ENCODE data around the gene PPIL4. TPM values are rescaled to one million over a fixed set of nuclear protein-coding genes. Genes with fewer than 3 reads are reported as not detected.

PPIL4 gene
- total and polyA plus RNA-seq, 2 experiments from 2014 or later, result 35.1 to 47.3 TPM

DNA sequence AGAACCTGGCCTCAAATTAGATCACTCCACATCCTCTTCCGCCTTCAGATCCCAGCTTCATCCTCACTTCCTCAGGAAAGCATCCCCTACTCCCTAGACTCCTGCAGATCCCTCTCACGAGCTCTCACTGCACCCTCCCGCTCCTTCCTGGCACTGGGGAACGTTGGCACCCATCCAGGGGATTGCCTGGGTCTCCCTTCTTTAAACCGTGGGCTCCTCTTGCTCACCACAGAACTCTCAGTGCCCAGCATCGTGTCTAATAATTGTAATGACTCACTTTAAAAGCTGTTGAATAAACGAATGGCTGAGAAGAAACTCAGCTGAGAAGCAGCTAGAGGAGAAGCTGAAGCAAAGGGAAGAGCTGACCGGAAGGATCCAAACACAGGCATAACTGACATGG lies 81.4 kb downstream of the PPIL4 start (continued):
- TF ChIP-seq, protein P1, sequence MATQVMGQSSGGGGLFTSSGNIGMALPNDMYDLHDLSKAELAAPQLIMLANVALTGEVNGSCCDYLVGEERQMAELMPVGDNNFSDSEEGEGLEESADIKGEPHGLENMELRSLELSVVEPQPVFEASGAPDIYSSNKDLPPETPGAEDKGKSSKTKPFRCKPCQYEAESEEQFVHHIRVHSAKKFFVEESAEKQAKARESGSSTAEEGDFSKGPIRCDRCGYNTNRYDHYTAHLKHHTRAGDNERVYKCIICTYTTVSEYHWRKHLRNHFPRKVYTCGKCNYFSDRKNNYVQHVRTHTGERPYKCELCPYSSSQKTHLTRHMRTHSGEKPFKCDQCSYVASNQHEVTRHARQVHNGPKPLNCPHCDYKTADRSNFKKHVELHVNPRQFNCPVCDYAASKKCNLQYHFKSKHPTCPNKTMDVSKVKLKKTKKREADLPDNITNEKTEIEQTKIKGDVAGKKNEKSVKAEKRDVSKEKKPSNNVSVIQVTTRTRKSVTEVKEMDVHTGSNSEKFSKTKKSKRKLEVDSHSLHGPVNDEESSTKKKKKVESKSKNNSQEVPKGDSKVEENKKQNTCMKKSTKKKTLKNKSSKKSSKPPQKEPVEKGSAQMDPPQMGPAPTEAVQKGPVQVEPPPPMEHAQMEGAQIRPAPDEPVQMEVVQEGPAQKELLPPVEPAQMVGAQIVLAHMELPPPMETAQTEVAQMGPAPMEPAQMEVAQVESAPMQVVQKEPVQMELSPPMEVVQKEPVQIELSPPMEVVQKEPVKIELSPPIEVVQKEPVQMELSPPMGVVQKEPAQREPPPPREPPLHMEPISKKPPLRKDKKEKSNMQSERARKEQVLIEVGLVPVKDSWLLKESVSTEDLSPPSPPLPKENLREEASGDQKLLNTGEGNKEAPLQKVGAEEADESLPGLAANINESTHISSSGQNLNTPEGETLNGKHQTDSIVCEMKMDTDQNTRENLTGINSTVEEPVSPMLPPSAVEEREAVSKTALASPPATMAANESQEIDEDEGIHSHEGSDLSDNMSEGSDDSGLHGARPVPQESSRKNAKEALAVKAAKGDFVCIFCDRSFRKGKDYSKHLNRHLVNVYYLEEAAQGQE (IDR thresholded peaks at IDR 0.05; ENCODE audit: unreplicated experiment), result no peak

DNA sequence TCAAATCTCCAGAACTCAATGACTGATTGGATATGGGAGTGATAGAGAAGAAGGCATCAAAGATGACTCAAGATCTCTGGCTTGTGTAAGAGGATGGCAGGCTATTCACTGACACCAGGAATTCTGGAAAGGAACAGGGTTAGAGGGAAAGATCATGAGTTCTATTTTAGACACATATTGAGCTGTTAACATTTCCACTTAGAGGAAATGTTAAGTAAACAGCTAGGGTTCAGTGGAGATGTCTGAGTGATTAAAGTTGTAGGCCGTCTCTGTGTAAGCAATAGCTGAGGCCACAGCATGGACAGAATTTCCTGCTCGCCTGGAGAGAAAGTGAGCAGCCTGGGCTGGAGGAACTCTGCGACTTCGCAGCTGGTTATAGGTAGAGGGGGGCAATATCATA lies 82.1 kb downstream of the PPIL4 start:
- ATAC-seq, result no peak
- H3K27me3 ChIP-seq (ENCODE audit: insufficient read depth), result no peaks in the 10 kb centered on the region
- Mint-ChIP-seq H3K27ac (no peak overlapping the region), H3K4me3 (no peak overlapping the region), H3K27me3 (ENCODE audit: insufficient read depth, low read depth, poor library complexity) (peaks cover 8% of the 10 kb centered on the region), H3K4me1 (no peaks in the 10 kb centered on the region), H3K9me3 (no peaks in the 10 kb centered on the region), H3K36me3 (ENCODE audit: low read depth) (no peaks in the 10 kb centered on the region)
- no peaks in the 10 kb centered on the region for H3K36me3 ChIP-seq (ENCODE audit: insufficient read depth)
- no peaks in the 10 kb centered on the region for H3K9me2 ChIP-seq (ENCODE audit: insufficient read depth)
- H3K4me3 ChIP-seq, result no peak overlapping the region
- no peak for DNase-seq (ENCODE audit: low spot score)
- H3K79me2 ChIP-seq (replicated peaks; ENCODE audit: insufficient read depth), result no peaks in the 10 kb centered on the region
- no peaks in the 10 kb centered on the region for H4K20me1 ChIP-seq (replicated peaks; ENCODE audit: insufficient read depth)
- H2AFZ ChIP-seq, result no peak overlapping the region
- no peak overlapping the region for H3K4me2 ChIP-seq
- no peaks in the 10 kb centered on the region for H3K4me1 ChIP-seq (ENCODE audit: insufficient read depth)
- H3K27ac ChIP-seq (ENCODE audit: low read depth), result no peak overlapping the region
- no peaks in the 10 kb centered on the region for H3F3A ChIP-seq (replicated peaks; ENCODE audit: low read depth)
- TF ChIP-seq, protein P1 (IDR thresholded peaks at IDR 0.05; ENCODE audit: unreplicated experiment), result no peak
- TF ChIP-seq ZNF114 (CRISPR knock-in tag; IDR thresholded peaks at IDR 0.05), result no peak
- TF ChIP-seq, protein P2, sequence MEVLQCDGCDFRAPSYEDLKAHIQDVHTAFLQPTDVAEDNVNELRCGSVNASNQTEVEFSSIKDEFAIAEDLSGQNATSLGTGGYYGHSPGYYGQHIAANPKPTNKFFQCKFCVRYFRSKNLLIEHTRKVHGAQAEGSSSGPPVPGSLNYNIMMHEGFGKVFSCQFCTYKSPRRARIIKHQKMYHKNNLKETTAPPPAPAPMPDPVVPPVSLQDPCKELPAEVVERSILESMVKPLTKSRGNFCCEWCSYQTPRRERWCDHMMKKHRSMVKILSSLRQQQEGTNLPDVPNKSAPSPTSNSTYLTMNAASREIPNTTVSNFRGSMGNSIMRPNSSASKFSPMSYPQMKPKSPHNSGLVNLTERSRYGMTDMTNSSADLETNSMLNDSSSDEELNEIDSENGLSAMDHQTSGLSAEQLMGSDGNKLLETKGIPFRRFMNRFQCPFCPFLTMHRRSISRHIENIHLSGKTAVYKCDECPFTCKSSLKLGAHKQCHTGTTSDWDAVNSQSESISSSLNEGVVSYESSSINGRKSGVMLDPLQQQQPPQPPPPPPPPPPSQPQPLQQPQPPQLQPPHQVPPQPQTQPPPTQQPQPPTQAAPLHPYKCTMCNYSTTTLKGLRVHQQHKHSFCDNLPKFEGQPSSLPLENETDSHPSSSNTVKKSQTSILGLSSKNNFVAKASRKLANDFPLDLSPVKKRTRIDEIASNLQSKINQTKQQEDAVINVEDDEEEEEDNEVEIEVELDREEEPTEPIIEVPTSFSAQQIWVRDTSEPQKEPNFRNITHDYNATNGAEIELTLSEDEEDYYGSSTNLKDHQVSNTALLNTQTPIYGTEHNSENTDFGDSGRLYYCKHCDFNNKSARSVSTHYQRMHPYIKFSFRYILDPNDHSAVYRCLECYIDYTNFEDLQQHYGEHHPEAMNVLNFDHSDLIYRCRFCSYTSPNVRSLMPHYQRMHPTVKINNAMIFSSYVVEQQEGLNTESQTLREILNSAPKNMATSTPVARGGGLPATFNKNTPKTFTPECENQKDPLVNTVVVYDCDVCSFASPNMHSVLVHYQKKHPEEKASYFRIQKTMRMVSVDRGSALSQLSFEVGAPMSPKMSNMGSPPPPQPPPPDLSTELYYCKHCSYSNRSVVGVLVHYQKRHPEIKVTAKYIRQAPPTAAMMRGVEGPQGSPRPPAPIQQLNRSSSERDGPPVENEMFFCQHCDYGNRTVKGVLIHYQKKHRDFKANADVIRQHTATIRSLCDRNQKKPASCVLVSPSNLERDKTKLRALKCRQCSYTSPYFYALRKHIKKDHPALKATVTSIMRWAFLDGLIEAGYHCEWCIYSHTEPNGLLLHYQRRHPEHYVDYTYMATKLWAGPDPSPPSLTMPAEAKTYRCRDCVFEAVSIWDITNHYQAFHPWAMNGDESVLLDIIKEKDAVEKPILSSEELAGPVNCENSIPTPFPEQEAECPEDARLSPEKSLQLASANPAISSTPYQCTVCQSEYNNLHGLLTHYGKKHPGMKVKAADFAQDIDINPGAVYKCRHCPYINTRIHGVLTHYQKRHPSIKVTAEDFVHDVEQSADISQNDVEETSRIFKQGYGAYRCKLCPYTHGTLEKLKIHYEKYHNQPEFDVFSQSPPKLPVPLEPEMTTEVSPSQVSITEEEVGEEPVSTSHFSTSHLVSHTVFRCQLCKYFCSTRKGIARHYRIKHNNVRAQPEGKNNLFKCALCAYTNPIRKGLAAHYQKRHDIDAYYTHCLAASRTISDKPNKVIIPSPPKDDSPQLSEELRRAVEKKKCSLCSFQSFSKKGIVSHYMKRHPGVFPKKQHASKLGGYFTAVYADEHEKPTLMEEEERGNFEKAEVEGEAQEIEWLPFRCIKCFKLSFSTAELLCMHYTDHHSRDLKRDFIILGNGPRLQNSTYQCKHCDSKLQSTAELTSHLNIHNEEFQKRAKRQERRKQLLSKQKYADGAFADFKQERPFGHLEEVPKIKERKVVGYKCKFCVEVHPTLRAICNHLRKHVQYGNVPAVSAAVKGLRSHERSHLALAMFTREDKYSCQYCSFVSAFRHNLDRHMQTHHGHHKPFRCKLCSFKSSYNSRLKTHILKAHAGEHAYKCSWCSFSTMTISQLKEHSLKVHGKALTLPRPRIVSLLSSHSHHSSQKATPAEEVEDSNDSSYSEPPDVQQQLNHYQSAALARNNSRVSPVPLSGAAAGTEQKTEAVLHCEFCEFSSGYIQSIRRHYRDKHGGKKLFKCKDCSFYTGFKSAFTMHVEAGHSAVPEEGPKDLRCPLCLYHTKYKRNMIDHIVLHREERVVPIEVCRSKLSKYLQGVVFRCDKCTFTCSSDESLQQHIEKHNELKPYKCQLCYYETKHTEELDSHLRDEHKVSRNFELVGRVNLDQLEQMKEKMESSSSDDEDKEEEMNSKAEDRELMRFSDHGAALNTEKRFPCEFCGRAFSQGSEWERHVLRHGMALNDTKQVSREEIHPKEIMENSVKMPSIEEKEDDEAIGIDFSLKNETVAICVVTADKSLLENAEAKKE (CRISPR knock-in tag; IDR thresholded peaks at IDR 0.05), result no peak
- no peak for TF ChIP-seq NANOG (IDR thresholded peaks at IDR 0.05; ENCODE audit: borderline replicate concordance)
- no peak for TF ChIP-seq JUNB (IDR thresholded peaks at IDR 0.05; ENCODE audit: unreplicated experiment)
- TF ChIP-seq EZH2phosphoT487 (IDR thresholded peaks at IDR 0.05; ENCODE audit: unreplicated experiment), result no peak
- TF ChIP-seq STAT1 (IDR thresholded peaks at IDR 0.05; ENCODE audit: unreplicated experiment), result no peak
- TF ChIP-seq CREB1 (CRISPR knock-in tag; IDR thresholded peaks at IDR 0.05; ENCODE audit: low read depth), result no peak
- TF ChIP-seq ZNF331 (CRISPR knock-in tag; IDR thresholded peaks at IDR 0.05; ENCODE audit: low read depth), result no peak
- TF ChIP-seq POLR2AphosphoS5 (IDR thresholded peaks at IDR 0.05; ENCODE audit: low read depth), result no peak
- TF ChIP-seq, protein P3, sequence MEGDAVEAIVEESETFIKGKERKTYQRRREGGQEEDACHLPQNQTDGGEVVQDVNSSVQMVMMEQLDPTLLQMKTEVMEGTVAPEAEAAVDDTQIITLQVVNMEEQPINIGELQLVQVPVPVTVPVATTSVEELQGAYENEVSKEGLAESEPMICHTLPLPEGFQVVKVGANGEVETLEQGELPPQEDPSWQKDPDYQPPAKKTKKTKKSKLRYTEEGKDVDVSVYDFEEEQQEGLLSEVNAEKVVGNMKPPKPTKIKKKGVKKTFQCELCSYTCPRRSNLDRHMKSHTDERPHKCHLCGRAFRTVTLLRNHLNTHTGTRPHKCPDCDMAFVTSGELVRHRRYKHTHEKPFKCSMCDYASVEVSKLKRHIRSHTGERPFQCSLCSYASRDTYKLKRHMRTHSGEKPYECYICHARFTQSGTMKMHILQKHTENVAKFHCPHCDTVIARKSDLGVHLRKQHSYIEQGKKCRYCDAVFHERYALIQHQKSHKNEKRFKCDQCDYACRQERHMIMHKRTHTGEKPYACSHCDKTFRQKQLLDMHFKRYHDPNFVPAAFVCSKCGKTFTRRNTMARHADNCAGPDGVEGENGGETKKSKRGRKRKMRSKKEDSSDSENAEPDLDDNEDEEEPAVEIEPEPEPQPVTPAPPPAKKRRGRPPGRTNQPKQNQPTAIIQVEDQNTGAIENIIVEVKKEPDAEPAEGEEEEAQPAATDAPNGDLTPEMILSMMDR (conservative IDR thresholded peaks at IDR 0.05; ENCODE audit: low read depth in 2 of 2), result no peak

All from GM23338 (cell line).